ENCODE measurements around the gene TTLL10.

The TTLL10 gene

DNA sequence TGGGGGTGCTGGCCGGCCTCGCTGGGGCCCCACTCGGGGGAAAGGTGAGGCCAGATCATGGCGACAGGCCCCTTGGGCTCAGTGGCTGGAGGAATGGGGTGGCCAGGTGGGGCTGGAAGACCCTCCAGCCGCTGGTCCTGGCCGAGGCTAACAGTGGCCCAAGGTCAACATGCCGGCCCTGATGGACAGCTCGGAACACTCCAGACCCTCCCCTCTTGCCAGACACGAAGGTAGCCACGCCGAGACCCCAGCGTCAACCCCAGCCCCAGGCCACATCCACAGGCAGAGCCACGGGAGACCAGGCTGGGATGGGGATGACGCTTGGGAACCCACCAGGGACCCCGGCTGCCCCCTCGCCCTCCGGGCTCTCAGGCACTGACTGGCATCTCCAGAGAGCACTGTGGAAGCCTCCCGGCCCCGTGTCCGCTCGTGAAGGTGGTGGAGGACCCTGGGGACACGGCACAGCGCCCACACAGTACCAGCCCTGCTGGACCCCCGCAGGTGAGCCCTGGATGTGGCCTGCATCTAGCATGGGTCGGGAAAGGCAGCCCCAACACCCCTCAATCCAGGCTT, 73.7 kb downstream of the TTLL10 start:
- DNase-seq (ENCODE audit: low read depth in 2 of 2) = no peak

Measured in stimulated activated CD4-positive, alpha-beta T cell treated with anti-CD3 and anti-CD28 coated beads, Interleukin-4, amount 100 ng/mL, for 48 hours (primary cell).